CD4-positive, alpha-beta T cell (primary cell): ENCODE data around the gene GALNT10. TPM values are rescaled to one million over a fixed set of nuclear protein-coding genes. Genes with fewer than 3 reads are reported as not detected.

Source experiments
- ATAC-seq: fragments of 200-7000 bp; cut with Tn5 transposase; one replicate; pipeline ENCODE4 v1.10.0; 2022; ENCODE audit warnings: mild to moderate bottlenecking; ENCODE audit not compliant: poor library complexity
- CTCF ChIA-PET: fragments of 350-600 bp; sonication (Branson Sonifier 250); formaldehyde crosslinking; loops from one replicate; lab custom pipeline; 2021; ENCODE audit warnings: antibody characterized with exemption, inconsistent platforms; lab: Charles Lee
- POLR2A ChIA-PET: fragments of 350-600 bp; sonication (Branson Sonifier 250); formaldehyde crosslinking; loops from one replicate; lab custom pipeline; 2021; ENCODE audit warnings: antibody characterized with exemption, inconsistent platforms; lab: Charles Lee
- DNase-seq, 14 experiments: peaks; one replicate each; pipeline ENCODE4 v3.0.0-alpha.2; 2013 to 2020; ENCODE audit warnings: mixed read lengths in 2 of 14
- H3K27ac ChIP-seq, 2 donors: one replicate each; pipeline versions ENCODE4 v1.5.1 to v1.7.0; 2013; ENCODE audit warnings: low read length in 2 of 2, low read depth in 1 of 2, mild to moderate bottlenecking in 1 of 2
- H3K27me3 ChIP-seq, 2 experiments: 1 replicate in 1 of 2; 2 replicates in 1 of 2; pipeline versions ENCODE4 v1.6.1 to v1.7.0; 2013; ENCODE audit warnings: low read length in 2 of 2, control low read depth in 1 of 2, mild to moderate bottlenecking in 1 of 2, moderate library complexity in 1 of 2; ENCODE audit not compliant: insufficient read depth in 2 of 2, control insufficient read depth in 1 of 2
- H3K36me3 ChIP-seq: one replicate; pipeline ENCODE4 v1.6.1; 2013; ENCODE audit warnings: low read length, control low read depth; ENCODE audit not compliant: insufficient read depth
- H3K4me1 ChIP-seq: one replicate; pipeline ENCODE4 v1.6.1; 2013; ENCODE audit warnings: low read length, control low read depth; ENCODE audit not compliant: insufficient read depth
- H3K4me3 ChIP-seq: one replicate; pipeline ENCODE4 v1.5.1; 2013; ENCODE audit warnings: mild to moderate bottlenecking, low read length, moderate library complexity
- H3K9me3 ChIP-seq, 2 experiments: 1 replicate in 1 of 2; 2 replicates in 1 of 2; pipeline versions ENCODE4 v1.6.1 to v1.7.0; 2013; ENCODE audit warnings: low read length in 2 of 2, mild to moderate bottlenecking in 2 of 2, control low read depth in 1 of 2, moderate library complexity in 1 of 2; ENCODE audit not compliant: control insufficient read depth in 1 of 2, insufficient read depth in 1 of 2
- H3K27ac Mint-ChIP-seq: one replicate; pipeline ENCODE4 v1.8.0; 2020; ENCODE audit warnings: mixed read lengths
- H3K27me3 Mint-ChIP-seq: one replicate; pipeline ENCODE4 v1.8.0; 2021; ENCODE audit warnings: mixed read lengths
- H3K36me3 Mint-ChIP-seq: one replicate; pipeline ENCODE4 v1.8.0; 2021; ENCODE audit warnings: low read depth, mixed read lengths
- H3K4me1 Mint-ChIP-seq: one replicate; pipeline ENCODE4 v1.8.0; 2021; ENCODE audit warnings: low read depth, mixed read lengths
- H3K4me3 Mint-ChIP-seq: one replicate; pipeline ENCODE4 v1.8.0; 2020; ENCODE audit warnings: mild to moderate bottlenecking, mixed read lengths
- H3K9me3 Mint-ChIP-seq: one replicate; pipeline ENCODE4 v1.8.0; 2020; ENCODE audit warnings: mixed read lengths
- CTCF ChIP-seq: fragments of 200-600 bp; IDR thresholded peaks from one replicate; pipeline ENCODE4 v1.8.0; 2022; ENCODE audit warnings: antibody characterized with exemption, mild to moderate bottlenecking
- intact Hi-C, 2 experiments: fragments of 100-400 bp; cut with DNase I in 1 of 2; cut with micrococcal nuclease in 1 of 2; formaldehyde crosslinking; loops; one replicate each; pipeline versions ENCODE4 v1.15.1 to v1.9.0; 2023 to 2025; cut with DNase I, micrococcal nuclease
- total RNA-seq, 174 experiments: library from RNA in 2 of 174; stranded (reverse) in 2 of 174; gene quantifications; one replicate each; pipeline ENCODE4 v1.2.3 and lab custom pipeline; 2021 to 2026

Gene GALNT10
- total RNA-seq, 2 experiments from 2014 or later, result 21.7 to 23.0 TPM

DNA sequence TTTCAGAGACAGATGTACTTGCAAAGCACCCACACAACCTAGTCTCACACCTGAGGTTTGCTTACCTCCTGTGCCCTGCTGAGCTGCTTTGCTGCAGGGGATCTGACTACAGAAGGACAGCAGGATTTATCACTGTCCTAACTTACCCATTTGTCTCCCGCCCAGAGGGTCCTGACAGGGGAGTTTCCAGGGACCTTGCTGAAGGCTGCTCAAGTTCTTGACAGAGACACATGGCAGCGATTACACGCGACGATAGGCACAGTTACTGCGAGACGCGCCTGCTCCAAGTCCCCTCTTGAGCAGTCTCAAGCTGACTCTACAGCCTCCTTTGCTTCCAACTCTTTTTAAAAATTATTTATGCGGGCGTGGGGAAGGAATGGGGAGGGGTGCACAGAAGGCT, 24.6 kb upstream of the GALNT10 start:
- Mint-ChIP-seq H3K27ac (no peak overlapping the region), H3K4me1 (no peaks in the 10 kb centered on the region)
- intact Hi-C loops, result no loop called here

DNA sequence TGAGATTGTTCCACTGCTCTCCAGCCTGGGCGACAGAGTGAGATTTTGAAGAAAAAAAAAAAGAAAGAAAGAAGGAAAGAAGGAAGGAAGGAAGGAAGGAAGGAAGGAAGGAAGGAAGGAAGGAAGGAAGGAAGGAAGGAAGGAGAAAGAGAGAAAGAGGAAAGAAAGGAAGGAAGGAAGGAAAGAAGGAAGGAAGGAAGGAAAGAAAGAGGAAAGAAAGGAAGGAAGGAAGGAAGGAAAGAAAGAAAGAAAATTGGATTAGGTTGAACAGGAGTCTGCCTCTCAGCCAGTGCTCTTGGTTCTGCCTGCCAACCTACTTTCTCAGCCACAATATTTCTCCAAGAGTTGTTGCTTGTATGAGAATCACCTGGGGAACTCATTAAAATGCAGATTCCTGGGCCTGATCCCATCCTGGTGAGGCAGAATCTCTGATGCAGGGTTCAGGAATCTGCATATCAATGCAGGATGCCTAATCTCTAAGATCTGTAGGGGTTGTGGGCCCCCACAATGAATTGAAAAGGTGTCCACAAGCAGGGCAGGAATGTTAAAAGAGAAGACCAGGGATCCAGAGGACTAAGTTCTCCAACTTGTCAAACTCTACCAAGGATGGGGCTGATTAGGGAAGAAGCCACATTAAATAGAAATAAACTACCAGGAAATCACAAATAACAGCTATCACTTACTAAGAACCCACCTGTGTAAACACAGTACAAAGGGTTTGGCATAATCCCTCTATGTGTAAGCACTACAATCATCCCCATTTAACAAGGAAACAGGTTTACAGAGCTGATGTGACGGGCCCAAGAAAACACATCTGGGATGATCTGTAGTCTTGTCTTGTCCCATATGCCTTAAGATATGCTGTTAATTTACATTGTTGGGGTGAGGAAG, 23.4 kb upstream of the GALNT10 start:
- H3K4me1 ChIP-seq, result no peaks in the 10 kb centered on the region
- H3K4me1 Mint-ChIP-seq, result no peaks in the 10 kb centered on the region
- H3K27me3 ChIP-seq, result peaks cover 6 to 13% of the 10 kb centered on the region in 2 experiments
- H3K9me3 ChIP-seq, result no peaks in the 10 kb centered on the region
- ChIA-PET POLR2A (no interaction called here), CTCF (interaction anchor here (0.8 kb wide), 1 partner anchor 91 kb away, joined by 3 read pairs; no protein-coding TSS in a partner anchor)
- DNase-seq (no peak), ATAC-seq (no peak)
- no peaks in the 10 kb centered on the region for H3K36me3 ChIP-seq
- no peak for TF ChIP-seq CTCF
- no peak overlapping the region for H3K4me3 Mint-ChIP-seq
- no peaks in the 10 kb centered on the region for H3K36me3 Mint-ChIP-seq
- intact Hi-C loops, result no loop called here
- no peak overlapping the region for H3K4me3 ChIP-seq
- H3K27ac ChIP-seq, result no peak overlapping the region
- peaks cover 35% of the 10 kb centered on the region for H3K27me3 Mint-ChIP-seq
- no peak overlapping the region for H3K27ac Mint-ChIP-seq
- no peaks in the 10 kb centered on the region for H3K9me3 Mint-ChIP-seq

More for the DNA sequence above, 24.6 kb upstream of the GALNT10 start:
- ChIA-PET POLR2A (no interaction called here), CTCF (no interaction called here)
- DNase-seq (no peak), ATAC-seq (no peak)
- H3K4me3 Mint-ChIP-seq, result no peak overlapping the region
- Histone ChIP-seq H3K4me1 (no peaks in the 10 kb centered on the region), H3K4me3 (no peak overlapping the region), H3K27ac (no peak overlapping the region), H3K36me3 (no peaks in the 10 kb centered on the region), H3K27me3 (peaks cover 6 to 13% of the 10 kb centered on the region in 2 experiments), H3K9me3 (no peaks in the 10 kb centered on the region)
- H3K9me3 Mint-ChIP-seq, result no peaks in the 10 kb centered on the region
- H3K27me3 Mint-ChIP-seq, result peaks cover 46% of the 10 kb centered on the region
- no peaks in the 10 kb centered on the region for H3K36me3 Mint-ChIP-seq
- no peak for TF ChIP-seq CTCF

DNA sequence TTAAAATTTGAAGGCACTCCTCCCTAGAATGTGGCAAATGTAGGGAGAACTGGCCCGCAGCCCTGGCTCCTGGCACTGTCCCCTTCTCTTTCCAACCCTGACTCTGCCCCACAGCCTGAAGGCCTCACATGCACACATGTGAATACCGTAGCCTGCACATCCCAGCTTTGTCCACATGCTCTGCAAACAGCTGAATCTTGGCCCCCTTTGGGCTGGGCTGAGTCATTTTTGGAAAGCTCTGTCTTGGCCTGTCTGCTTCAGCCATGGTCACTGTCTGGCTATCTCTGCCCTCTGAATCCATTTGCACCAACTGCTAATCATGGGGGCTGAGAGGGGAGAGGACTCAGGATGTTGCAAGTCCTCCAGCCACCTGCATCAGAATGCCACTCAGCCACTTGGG, 22.1 kb upstream of the GALNT10 start:
- Histone ChIP-seq H3K27me3 (peaks cover 6 to 13% of the 10 kb centered on the region in 2 experiments), H3K9me3 (no peaks in the 10 kb centered on the region), H3K4me3 (no peak overlapping the region), H3K4me1 (no peaks in the 10 kb centered on the region), H3K36me3 (no peaks in the 10 kb centered on the region), H3K27ac (no peak overlapping the region)
- intact Hi-C loops, result no loop called here
- DNase-seq (no peak), ATAC-seq (no peak)
- Mint-ChIP-seq H3K4me1 (no peaks in the 10 kb centered on the region), H3K9me3 (no peaks in the 10 kb centered on the region), H3K4me3 (no peak overlapping the region), H3K36me3 (no peaks in the 10 kb centered on the region), H3K27ac (no peak overlapping the region), H3K27me3 (peaks cover 28% of the 10 kb centered on the region)
- TF ChIP-seq CTCF, result no peak
- ChIA-PET POLR2A (no interaction called here), CTCF (no interaction called here)
